ENCODE results near the gene PAGR1. TPM values are rescaled to one million over a fixed set of nuclear protein-coding genes. Genes with fewer than 3 reads are reported as not detected.
A peak's percentile ranks its signal among the peaks of the same experiment; 100 is the strongest.

The PAGR1 gene
- total and polyA plus RNA-seq, 4 donors, result 14.9 to 85.3 (median 26.9) TPM

- no peaks in the 10 kb centered on the region for H3K9me3 ChIP-seq (ENCODE audit: control insufficient read depth, low read length)
- intact Hi-C loops (cut with DNase I), result loop anchor here in 1 of 2 donors (5.0 to 10.0 kb wide), 3 partner anchors 185 to 955 kb away; partner anchors contain the start of genes CFAP119, HIRIP3, INO80E and RNF40
- 22 to 27% methylated on average over 15 to 23 of the region's 23 CpGs for whole genome bisulfite sequencing, 2 donors
- no peaks in the 10 kb centered on the region for H3K27me3 ChIP-seq (ENCODE audit: control insufficient read depth in 1 of 2, insufficient read depth in 2 of 2, low read length in 1 of 2)
- no peak overlapping the region for H3K4me3 ChIP-seq (ENCODE audit: low read length in 2 of 2)
- DNase-seq (peak in 1 of 2 donors; percentile 54), ATAC-seq (ENCODE audit: low FRiP score) (no peak)
- H3K27ac ChIP-seq (ENCODE audit: low read depth in 1 of 2, low read length in 2 of 2), result peak overlapping the region; percentile 15 to 59
- H3K36me3 ChIP-seq (ENCODE audit: control insufficient read depth in 1 of 2, insufficient read depth in 2 of 2, low read length in 1 of 2), result no peaks in the 10 kb centered on the region
- H3K4me1 ChIP-seq (ENCODE audit: control insufficient read depth in 1 of 2, insufficient read depth in 2 of 2, low read length in 2 of 2), result no peaks in the 10 kb centered on the region
Observed at GRCh38 chr16:29809850-29810698, 5.9 kb upstream of the PAGR1 start.

DNA sequence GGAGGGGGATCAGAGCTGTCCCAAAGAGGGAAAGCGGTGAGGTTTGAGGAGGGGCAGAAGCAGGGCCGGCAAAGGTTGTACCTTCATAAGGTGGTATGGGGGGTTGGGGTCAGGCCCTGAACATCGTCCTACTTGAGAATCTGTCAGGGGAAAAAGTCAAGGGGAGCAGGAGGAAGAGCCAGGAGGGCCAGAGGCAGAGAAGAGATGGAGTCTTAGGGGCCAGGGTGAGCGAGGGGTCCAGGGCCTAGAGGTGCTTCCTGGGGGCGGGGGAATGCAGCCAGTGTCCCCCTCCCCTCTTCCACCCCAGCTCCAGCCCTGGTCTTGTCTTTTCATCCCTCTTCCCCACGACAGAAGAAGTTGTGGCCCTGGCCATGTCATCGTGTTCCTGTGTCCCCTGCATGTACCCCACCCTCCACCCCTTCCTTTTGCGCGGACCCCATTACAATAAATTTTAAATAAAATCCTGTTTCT, 5.2 kb upstream of the PAGR1 start:
- H3K4me1 ChIP-seq (ENCODE audit: control insufficient read depth in 1 of 2, insufficient read depth in 2 of 2, low read length in 2 of 2), result no peaks in the 10 kb centered on the region
- ATAC-seq (ENCODE audit: low FRiP score), result no peak
- peak overlapping the region; percentile 20 to 59 for H3K27ac ChIP-seq (ENCODE audit: low read depth in 1 of 2, low read length in 2 of 2)
- no peak for DNase-seq
- 7 to 9% methylated on average over 9 of the region's 9 CpGs for WGBS, 2 donors
- H3K4me3 ChIP-seq (ENCODE audit: low read length in 2 of 2), result no peak overlapping the region
- no peaks in the 10 kb centered on the region for H3K27me3 ChIP-seq (ENCODE audit: control insufficient read depth in 1 of 2, insufficient read depth in 2 of 2, low read length in 1 of 2)
- no peaks in the 10 kb centered on the region for H3K36me3 ChIP-seq (ENCODE audit: control insufficient read depth in 1 of 2, insufficient read depth in 2 of 2, low read length in 1 of 2)
- intact Hi-C loops (cut with DNase I), result loop anchor here in 1 of 2 donors (10.0 kb wide), 2 partner anchors 184 to 954 kb away; partner anchors contain the start of genes CFAP119, HIRIP3, INO80E and RNF40
- no peaks in the 10 kb centered on the region for H3K9me3 ChIP-seq (ENCODE audit: control insufficient read depth, low read length)

- 0% methylated on average over 24 to 31 of the region's 31 CpGs for WGBS, 2 donors
- H3K36me3 ChIP-seq (ENCODE audit: control insufficient read depth in 1 of 2, insufficient read depth in 2 of 2, low read length in 1 of 2), result no peaks in the 10 kb centered on the region
- intact Hi-C loops (cut with DNase I), result loop anchor here in 1 of 2 donors (10.0 kb wide), 2 partner anchors 183 to 953 kb away; partner anchors contain the start of genes CFAP119, HIRIP3, INO80E and RNF40
- H3K4me3 ChIP-seq (ENCODE audit: low read length in 2 of 2), result peak overlapping the region; percentile 47 to 57
- H3K27ac ChIP-seq (ENCODE audit: low read depth in 1 of 2, low read length in 2 of 2), result peak overlapping the region; percentile 38 to 92
- no peaks in the 10 kb centered on the region for H3K9me3 ChIP-seq (ENCODE audit: control insufficient read depth, low read length)
- no peaks in the 10 kb centered on the region for H3K4me1 ChIP-seq (ENCODE audit: control insufficient read depth in 1 of 2, insufficient read depth in 2 of 2, low read length in 2 of 2)
- ATAC-seq (ENCODE audit: low FRiP score), result peak; percentile 84
- no peaks in the 10 kb centered on the region for H3K27me3 ChIP-seq (ENCODE audit: control insufficient read depth in 1 of 2, insufficient read depth in 2 of 2, low read length in 1 of 2)
- DNase-seq, result peak; percentile 97 to 98
Observed at GRCh38 chr16:29811170-29811895, 4.6 kb upstream of the PAGR1 start.

- DNase-seq (peak; percentile 82 to 89), ATAC-seq (ENCODE audit: low FRiP score) (peak; percentile 47)
- intact Hi-C loops (cut with DNase I), result loop anchor here in 1 of 2 donors (10.0 kb wide), 2 partner anchors 183 to 953 kb away; partner anchors contain the start of genes CFAP119, HIRIP3, INO80E and RNF40
- H3K4me1 ChIP-seq (ENCODE audit: control insufficient read depth in 1 of 2, insufficient read depth in 2 of 2, low read length in 2 of 2), result no peaks in the 10 kb centered on the region
- no peaks in the 10 kb centered on the region for H3K27me3 ChIP-seq (ENCODE audit: control insufficient read depth in 1 of 2, insufficient read depth in 2 of 2, low read length in 1 of 2)
- H3K9me3 ChIP-seq (ENCODE audit: control insufficient read depth, low read length), result no peaks in the 10 kb centered on the region
- peak within 1 kb of the TSS; percentile 47 to 57 for H3K4me3 ChIP-seq (ENCODE audit: low read length in 2 of 2)
- 0 to 1% methylated on average over 57 to 69 of the region's 69 CpGs for WGBS, 2 donors
- H3K36me3 ChIP-seq (ENCODE audit: control insufficient read depth in 1 of 2, insufficient read depth in 2 of 2, low read length in 1 of 2), result no peaks in the 10 kb centered on the region
- peak within 1 kb of the TSS; percentile 38 to 92 for H3K27ac ChIP-seq (ENCODE audit: low read depth in 1 of 2, low read length in 2 of 2)
Observed at GRCh38 chr16:29811896-29812665, 3.9 kb upstream of the PAGR1 start, which contains the start of gene PRRT2. Gene PRRT2, plus strand, starts transcription at chr16:29812193. Its CDS starts 862 bp downstream, at chr16:29813055.

DNA sequence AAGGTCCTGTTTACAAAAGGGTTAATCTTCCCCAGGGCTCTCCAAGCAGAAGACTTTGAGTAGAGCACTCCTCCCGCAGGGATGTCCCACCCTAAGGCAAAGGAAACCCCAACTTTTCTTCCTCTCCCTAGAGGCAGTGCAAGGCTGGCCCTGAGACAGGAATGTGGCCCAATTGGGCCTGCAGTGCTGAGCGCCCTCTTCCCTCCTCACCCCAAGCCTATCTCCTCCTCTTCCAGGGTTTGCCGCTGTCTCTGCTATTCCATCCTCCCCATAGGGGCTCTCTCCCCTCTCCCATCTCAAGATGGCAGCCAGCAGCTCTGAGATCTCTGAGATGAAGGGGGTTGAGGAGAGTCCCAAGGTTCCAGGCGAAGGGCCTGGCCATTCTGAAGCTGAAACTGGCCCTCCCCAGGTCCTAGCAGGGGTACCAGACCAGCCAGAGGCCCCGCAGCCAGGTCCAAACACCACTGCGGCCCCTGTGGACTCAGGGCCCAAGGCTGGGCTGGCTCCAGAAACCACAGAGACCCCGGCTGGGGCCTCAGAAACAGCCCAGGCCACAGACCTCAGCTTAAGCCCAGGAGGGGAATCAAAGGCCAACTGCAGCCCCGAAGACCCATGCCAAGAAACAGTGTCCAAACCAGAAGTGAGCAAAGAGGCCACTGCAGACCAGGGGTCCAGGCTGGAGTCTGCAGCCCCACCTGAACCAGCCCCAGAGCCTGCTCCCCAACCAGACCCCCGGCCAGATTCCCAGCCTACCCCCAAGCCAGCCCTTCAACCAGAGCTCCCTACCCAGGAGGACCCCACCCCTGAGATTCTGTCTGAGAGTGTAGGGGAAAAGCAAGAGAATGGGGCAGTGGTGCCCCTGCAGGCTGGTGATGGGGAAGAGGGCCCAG, 3.0 kb upstream of the PAGR1 start:
- no peaks in the 10 kb centered on the region for H3K4me1 ChIP-seq (ENCODE audit: control insufficient read depth in 1 of 2, insufficient read depth in 2 of 2, low read length in 2 of 2)
- no peaks in the 10 kb centered on the region for H3K27me3 ChIP-seq (ENCODE audit: control insufficient read depth in 1 of 2, insufficient read depth in 2 of 2, low read length in 1 of 2)
- peak overlapping the region in 1 of 2 donors; percentile 47 for H3K4me3 ChIP-seq (ENCODE audit: low read length in 2 of 2)
- no peaks in the 10 kb centered on the region for H3K36me3 ChIP-seq (ENCODE audit: control insufficient read depth in 1 of 2, insufficient read depth in 2 of 2, low read length in 1 of 2)
- intact Hi-C loops (cut with DNase I), result loop anchor here in 1 of 2 donors (10.0 kb wide), 2 partner anchors 182 to 952 kb away; partner anchors contain the start of genes CFAP119, HIRIP3, INO80E and RNF40
- no peaks in the 10 kb centered on the region for H3K9me3 ChIP-seq (ENCODE audit: control insufficient read depth, low read length)
- no peak for ATAC-seq (ENCODE audit: low FRiP score)
- DNase-seq, result no peak
- WGBS, 2 donors, result 23 to 26% methylated on average over 9 of the region's 9 CpGs
- peak overlapping the region in 1 of 2 donors; percentile 75 for H3K27ac ChIP-seq (ENCODE audit: low read depth in 1 of 2, low read length in 2 of 2)

GRCh38 chr16:29813644-29814562, 2.0 kb upstream of the PAGR1 start:
- intact Hi-C loops (cut with DNase I), result loop anchor here in 1 of 2 donors (10.0 kb wide), 2 partner anchors 181 to 951 kb away; partner anchors contain the start of genes CFAP119, HIRIP3, INO80E and RNF40
- no peak overlapping the region for H3K27ac ChIP-seq (ENCODE audit: low read depth in 1 of 2, low read length in 2 of 2)

More at GRCh38 chr16:29813644-29814562, 2.0 kb upstream of the PAGR1 start:
- H3K4me3 ChIP-seq (ENCODE audit: low read length in 2 of 2), result no peak overlapping the region
- no peaks in the 10 kb centered on the region for H3K36me3 ChIP-seq (ENCODE audit: control insufficient read depth in 1 of 2, insufficient read depth in 2 of 2, low read length in 1 of 2)
- H3K4me1 ChIP-seq (ENCODE audit: control insufficient read depth in 1 of 2, insufficient read depth in 2 of 2, low read length in 2 of 2), result no peaks in the 10 kb centered on the region
- H3K27me3 ChIP-seq (ENCODE audit: control insufficient read depth in 1 of 2, insufficient read depth in 2 of 2, low read length in 1 of 2), result no peaks in the 10 kb centered on the region
- ATAC-seq (ENCODE audit: low FRiP score), result no peak
- peak in 1 of 2 donors; percentile 53 for DNase-seq
- H3K9me3 ChIP-seq (ENCODE audit: control insufficient read depth, low read length), result no peaks in the 10 kb centered on the region
- 54 to 62% methylated on average over 22 to 24 of the region's 24 CpGs for WGBS, 2 donors
